Measurements from ENCODE around the gene BCAS3.
"Not testable (repeated sequence)": the region's sequence is repeated elsewhere in the genome, so short reads cannot be mapped to it uniquely, and the experiment has no call there.

DNA sequence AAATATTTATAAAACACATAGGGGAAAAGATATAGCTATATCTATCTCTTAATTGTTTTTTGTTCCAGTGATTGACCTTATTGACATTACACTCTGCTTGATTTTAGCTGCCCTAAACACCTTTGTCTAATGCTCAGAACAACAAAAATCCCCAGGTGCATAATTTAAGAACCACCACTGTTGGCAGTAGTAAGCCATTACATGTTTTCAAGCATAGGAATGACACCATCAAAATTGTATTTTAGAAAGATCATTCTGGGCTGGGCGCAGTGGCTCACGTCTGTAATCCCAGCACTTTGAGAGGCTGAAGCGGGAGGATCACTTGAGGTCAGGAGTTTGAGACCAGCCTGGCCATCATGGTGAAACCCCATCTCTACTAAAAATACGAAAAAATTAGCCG lies 364.7 kb downstream of the BCAS3 start:
- not testable (repeated sequence) for TF ChIP-seq NFRKB (IDR thresholded peaks at IDR 0.05); BHLHE40 (IDR thresholded peaks at IDR 0.05; ENCODE audit: borderline replicate concordance); HDGF (IDR thresholded peaks at IDR 0.05; ENCODE audit: borderline replicate concordance); ELF4 (IDR thresholded peaks at IDR 0.05); FOXK2 (IDR thresholded peaks at IDR 0.05)
